GM12891 (cell line): ENCODE measurements around the gene DCTN3. TPM values are rescaled to one million over a fixed set of nuclear protein-coding genes. Genes with fewer than 3 reads are reported as not detected.
A peak's percentile ranks its signal among the peaks of the same experiment; 100 is the strongest.

ENCODE experiments used
- DNase-seq: peaks from one replicate; pipeline ENCODE4 v3.0.0; 2011; ENCODE audit warnings: low spot score; ENCODE audit not compliant: insufficient read length
- FAIRE-seq: peaks from 2 replicates; lab custom pipeline; 2011; peaks lifted over from hg19 to GRCh38; lab: Jason Lieb, UNC
- PAX5 ChIP-seq: IDR thresholded peaks from 2 replicates; pipeline ENCODE4 v1.6.1; 2011; ENCODE audit warnings: low read length, moderate library complexity, mild to moderate bottlenecking; ENCODE audit not compliant: insufficient read depth, severe bottlenecking
- POLR2A ChIP-seq: IDR thresholded peaks from 2 replicates; pipeline ENCODE4 v1.6.1; 2011; ENCODE audit warnings: low read depth, low read length, control low read depth
- POLR2AphosphoS5 ChIP-seq: IDR thresholded peaks from 2 replicates; pipeline ENCODE4 v1.6.1; 2011; ENCODE audit warnings: low read depth, low read length, control low read depth
- POU2F2 ChIP-seq: IDR thresholded peaks from 2 replicates; pipeline ENCODE4 v1.6.1; 2011; ENCODE audit warnings: low read depth, mild to moderate bottlenecking, control low read depth, low read length, moderate library complexity
- SPI1 ChIP-seq: IDR thresholded peaks from 2 replicates; pipeline ENCODE4 v1.6.1; 2011; ENCODE audit warnings: low read depth, low read length, control low read depth
- TAF1 ChIP-seq: IDR thresholded peaks from 2 replicates; pipeline ENCODE4 v1.6.1; 2011; ENCODE audit warnings: low read depth, low read length, control low read depth
- polyA plus RNA-seq: library from polyadenylated mRNA; unstranded; fragments of >200 nt; gene quantifications from one replicate; pipeline ENCODE4 v1.2.1, GENCODE V29; 2012; ENCODE audit warnings: low read depth, missing spikeins, inconsistent platforms; ENCODE audit not compliant: missing spikeins

DCTN3 gene
- 101 TPM for polyA plus RNA-seq

DNA sequence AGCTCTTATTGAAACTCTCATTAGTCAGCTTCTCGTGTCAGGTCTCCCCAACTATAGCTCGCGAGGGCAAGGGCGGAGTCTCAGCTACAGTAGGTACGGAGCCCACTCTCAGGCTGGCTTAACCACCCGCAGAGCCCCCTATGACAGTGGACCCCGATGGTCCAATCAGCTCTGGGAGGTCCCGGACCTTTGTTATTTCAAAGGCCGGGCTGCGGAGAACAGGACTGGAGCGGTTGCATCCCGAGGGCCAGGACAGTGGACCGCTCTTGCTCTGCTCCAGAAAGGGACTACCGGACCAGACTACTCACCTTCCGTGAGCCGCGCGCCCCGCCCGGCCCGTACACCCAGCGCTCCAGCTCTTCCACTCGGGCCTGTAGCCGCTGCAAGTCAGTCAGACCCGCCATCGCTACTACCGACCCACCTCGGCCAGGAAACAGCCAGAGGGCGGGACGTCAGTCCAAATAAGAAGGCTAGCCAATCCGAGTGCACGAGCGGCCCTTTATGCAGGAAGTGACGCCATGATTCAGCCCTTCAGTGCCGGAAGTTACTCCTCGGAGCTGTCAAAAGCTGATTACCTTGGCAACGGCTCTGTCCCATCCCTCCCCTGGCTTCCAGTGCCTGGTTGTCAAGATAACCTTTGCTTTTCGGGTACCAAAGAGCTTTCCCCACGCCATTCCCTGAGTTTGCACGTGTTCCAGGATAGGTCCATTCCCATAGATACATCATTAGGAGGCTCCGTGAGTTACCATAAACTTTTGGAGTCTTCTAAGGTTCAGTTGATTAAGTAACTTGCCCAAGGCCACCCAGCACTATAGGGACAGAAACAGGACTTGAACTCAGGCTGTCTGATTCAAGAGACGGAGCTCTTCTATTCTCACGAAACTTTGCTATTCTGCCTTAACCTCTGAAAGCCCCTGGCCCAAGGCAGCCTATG is at the start of gene DCTN3:
Gene DCTN3, minus strand, starts transcription at position 435 of the 934 bp plus-strand sequence. Its CDS starts 31 bp downstream, at position 404.
- TF ChIP-seq PAX5 (no peak), SPI1 (no peak), POLR2A (peak; percentile 71), TAF1 (no peak; the same call in 1 of the 2 replicates), POLR2AphosphoS5 (peak; percentile 64), POU2F2 (peak; percentile 63; the same call in 1 of the 2 replicates)
- peak; percentile 97 for DNase-seq
- peak; percentile 98 for FAIRE-seq

DNA sequence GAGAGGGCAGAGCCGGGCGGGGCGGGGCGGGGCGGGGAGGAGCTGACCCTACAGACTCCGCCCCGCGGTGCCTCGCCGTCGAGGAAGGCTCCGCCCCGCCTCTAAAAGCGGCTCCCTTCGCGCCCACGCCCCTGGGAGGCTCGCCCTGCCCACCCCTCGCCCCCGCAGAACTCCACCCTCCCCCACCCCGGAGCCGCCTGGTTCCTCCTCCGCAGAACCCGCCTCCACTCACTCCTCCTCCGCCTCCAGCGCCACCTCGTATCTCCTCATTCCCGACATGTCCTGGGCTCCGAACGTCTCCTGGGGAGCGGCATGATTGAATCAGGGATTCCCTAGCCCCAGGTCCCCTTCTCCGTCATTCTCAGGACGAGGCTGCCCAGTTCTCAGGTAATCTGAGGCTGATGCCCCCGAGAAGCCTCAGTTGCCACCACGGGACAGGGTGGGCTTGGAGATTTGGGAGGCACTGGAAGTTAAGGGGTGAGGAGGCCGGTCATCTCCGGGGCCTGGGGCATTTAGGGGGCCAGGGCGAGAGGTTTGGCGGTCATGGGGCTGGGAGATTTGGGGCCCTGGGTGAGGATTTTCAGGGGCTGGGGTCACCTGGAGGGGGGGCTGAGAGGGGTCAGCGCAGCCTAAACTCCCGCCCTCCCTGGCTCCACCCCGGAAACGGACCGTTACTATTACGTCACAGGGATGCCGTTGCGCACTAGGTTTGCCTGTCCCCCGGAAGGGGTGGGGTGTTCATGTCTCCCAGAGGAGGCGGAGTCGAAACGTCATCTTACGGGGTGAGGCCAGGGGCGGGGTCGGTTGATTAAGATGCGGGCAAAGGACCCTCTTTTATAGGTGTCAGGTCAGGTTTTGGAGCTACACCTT is 45.3 kb upstream of the DCTN3 start:
- TF ChIP-seq TAF1 (no peak), POU2F2 (no peak)
- DNase-seq (peak; percentile 79), FAIRE-seq (peak; percentile 87)

DNA sequence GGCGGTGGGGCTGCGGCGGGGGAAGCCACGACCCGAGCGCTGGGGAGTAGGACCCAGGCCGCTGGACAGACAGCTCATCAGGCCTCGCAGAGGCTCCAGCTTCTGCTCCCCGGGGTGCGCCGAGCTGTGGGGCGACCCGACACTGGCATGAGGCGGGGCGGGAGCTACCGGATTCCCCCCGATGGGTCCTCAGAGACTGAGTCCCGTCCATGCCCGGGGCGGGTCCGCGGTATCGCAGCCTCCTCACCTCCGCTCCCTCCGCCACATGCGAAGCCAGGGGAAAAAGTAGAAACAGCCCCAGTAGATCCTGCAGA is 44.7 kb upstream of the DCTN3 start:
- TF ChIP-seq POLR2A (no peak), SPI1 (no peak), PAX5 (no peak), POU2F2 (no peak), TAF1 (no peak), POLR2AphosphoS5 (no peak)
- no peak for FAIRE-seq
- DNase-seq = no peak

DNA sequence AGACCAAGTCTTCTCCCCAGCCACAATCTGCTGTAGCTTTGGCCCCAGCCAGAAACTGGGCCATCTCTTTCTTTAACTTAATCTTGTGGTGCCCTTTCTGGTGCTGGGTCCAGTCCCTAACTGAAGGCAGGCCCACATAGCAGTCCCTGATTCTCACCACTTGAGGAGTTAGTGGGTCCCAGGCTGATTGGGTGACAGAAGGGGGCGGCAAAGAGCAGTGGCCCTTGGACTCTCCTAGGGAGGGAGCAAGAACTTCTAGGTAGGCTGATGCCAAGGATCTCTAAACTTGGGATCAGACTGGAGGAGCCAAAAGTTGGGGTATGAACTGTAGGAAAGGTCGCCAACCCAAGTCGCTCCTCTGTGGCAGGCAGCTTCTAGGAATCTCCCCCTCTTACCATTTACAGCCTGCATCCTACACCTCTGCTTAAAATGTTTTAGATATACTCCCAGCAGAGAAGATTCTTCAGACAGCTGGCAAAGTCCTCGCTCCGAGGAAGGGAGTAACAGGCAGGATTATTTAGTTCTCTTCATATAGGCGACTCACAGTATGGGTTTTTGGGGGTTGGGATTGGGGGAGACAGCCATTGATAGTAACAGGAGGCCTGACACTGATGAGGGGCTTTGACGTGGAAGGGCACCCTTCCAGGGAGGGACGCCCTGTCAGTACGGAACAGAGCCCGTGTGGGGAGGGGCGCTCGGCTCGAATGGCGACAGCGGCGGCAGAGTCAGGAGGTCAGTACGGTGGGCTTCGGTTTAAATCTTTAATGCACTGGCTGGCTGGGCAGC is 44.2 kb upstream of the DCTN3 start:
- peak; percentile 53 for DNase-seq
- no peak for TF ChIP-seq POU2F2
- TF ChIP-seq SPI1 = no peak
- TF ChIP-seq PAX5 = no peak
- no peak for TF ChIP-seq TAF1
- no peak for TF ChIP-seq POLR2AphosphoS5
- no peak for TF ChIP-seq POLR2A
- FAIRE-seq = peak; percentile 60

DNA sequence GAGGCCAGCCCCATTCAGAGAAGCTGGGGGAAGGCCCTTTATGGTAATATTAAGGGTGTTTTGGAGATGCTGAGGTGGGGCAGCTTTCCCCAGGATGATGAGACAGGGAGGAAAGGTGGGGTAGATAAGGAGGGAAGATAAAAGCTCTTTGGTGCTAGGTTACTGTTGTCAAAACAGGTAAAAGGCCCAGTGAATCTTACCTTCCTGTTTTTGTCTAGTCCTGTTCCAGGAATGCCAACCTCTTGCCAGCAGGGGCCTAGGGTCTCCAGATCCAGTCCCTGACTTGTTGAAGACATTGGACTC is 43.0 kb upstream of the DCTN3 start:
- FAIRE-seq = no peak
- TF ChIP-seq POLR2A (no peak), PAX5 (no peak)
- DNase-seq = no peak

DNA sequence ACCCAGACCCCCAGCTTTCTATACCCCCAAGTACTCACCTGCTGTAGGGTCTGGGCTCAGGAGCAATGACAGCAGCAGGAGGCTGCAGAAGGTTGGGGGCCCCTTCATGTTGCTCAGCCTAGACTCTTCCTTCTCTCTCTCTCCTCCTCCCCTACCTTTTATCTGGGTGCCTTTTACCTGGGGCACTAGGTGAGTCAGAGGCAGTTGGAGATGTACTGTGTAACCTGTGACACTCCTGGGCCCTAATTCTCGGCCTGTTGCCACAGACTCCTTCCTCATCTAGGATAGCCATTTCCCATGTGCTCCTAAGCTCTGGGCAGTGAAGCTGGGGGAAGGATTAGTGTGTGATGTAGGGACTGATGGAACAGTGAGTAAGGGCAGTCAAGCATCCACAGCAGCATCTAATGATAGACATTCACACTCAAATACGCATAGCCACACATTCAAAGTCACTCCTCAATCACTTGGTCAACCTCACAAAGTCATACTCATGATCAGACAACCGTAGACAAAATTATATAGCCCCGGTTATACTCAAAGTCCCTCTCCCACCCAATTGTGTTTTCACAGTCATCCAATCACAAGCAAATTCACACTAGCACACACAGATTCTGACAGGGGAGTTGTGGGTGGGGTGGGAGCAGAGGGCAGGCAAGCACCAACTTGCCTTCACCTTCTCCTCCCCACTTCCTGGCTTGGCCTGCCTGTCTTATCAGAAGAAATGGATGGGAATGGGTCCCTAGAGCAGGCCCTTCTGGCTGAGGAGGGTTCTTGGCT is 42.4 kb upstream of the DCTN3 start, which contains the start of gene CCL27:
Gene CCL27, minus strand, starts transcription at position 132 of the 777 bp plus-strand sequence. Its CDS starts 24 bp downstream, at position 108.
- no peak for TF ChIP-seq PAX5
- no peak for TF ChIP-seq SPI1
- TF ChIP-seq TAF1 = no peak
- TF ChIP-seq POLR2A = no peak
- TF ChIP-seq POLR2AphosphoS5 = no peak
- no peak for TF ChIP-seq POU2F2
- DNase-seq (no peak), FAIRE-seq (no peak)

DNA sequence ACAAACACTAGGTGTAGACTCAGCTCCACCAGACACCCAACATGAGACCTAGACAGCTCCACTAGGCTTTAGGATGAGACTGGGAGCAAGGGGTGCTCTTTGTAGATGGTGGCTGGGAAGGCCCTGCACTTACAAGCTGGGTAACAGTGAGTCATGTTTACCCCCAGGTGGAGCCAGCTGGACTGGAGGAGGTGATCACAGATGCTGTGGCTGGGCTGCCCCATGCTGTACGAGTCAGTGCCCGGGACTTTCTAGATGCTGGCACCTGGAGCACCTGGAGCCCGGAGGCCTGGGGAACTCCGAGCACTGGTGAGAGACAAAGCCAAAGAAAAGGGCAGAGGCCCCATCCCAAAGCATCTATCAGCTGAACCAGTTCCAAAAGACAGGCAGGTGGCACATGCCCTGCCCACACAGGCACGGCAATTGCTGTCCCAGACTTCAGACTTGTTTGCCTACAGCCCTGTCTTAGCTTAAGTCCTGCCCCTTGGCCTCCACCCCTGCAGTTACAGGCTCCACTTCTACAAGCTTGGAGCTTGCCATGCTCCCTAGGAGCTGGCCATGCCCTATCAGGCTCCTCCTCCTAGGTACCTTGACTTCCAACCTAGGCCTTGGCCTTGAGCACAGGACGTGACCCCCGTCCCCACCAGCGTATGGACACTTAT is 39.4 kb upstream of the DCTN3 start:
- FAIRE-seq = no peak
- no peak for TF ChIP-seq TAF1
- no peak for TF ChIP-seq PAX5
- TF ChIP-seq POLR2AphosphoS5 = no peak
- TF ChIP-seq SPI1 = no peak
- no peak for TF ChIP-seq POU2F2
- no peak for TF ChIP-seq POLR2A
- no peak for DNase-seq

DNA sequence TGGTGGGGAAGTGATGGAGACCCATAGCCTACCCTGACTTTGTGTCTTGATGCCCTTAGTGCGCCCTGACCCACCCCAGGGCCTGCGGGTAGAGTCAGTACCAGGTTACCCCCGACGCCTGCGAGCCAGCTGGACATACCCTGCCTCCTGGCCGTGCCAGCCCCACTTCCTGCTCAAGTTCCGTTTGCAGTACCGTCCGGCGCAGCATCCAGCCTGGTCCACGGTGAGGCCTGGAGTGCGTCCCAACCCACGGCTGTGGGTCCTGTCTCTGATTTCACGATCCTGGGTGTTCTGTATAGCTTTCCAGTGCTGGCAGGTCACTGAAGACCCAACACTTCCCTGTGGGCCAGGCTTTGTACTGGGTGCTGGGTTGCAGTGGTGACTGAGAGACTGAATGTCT is 38.2 kb upstream of the DCTN3 start:
- FAIRE-seq = no peak
- DNase-seq = no peak
- TF ChIP-seq SPI1 (no peak), PAX5 (no peak), POLR2AphosphoS5 (no peak), POLR2A (no peak), POU2F2 (no peak), TAF1 (no peak)

DNA sequence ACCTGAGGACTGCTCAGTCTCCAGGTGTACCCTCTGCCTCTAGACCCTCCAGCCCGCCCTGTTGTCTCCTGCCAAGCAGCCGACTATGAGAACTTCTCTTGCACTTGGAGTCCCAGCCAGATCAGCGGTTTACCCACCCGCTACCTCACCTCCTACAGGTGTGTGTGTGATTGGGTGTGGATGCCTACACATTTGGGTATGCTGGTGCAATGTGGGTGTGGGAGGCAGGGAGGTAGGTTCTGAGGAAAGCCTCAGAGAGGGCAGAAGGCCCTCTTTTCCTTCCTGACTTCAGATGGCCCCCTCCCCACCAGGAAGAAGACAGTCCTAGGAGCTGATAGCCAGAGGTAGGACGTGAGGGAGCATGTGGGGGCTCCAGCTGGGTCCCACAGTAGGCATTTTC is 36.7 kb upstream of the DCTN3 start:
- TF ChIP-seq TAF1 (no peak), POLR2AphosphoS5 (no peak), PAX5 (no peak), POU2F2 (no peak), SPI1 (no peak), POLR2A (no peak)
- no peak for FAIRE-seq
- no peak for DNase-seq
